Cerebellar nuclear complex (tissue), 1 donor: ENCODE results near the gene OR1A2.
"Not testable (repeated sequence)": the region's sequence is repeated elsewhere in the genome, so short reads cannot be mapped to it uniquely, and the experiment has no call there.

ENCODE experiments used
- DNase-seq, 2 experiments: peaks; one replicate each; lab custom pipeline; 2025; lab: John Stamatoyannopoulos, UW

The OR1A2 gene

GRCh38 chr17:3197219-3197618 lies at the start of gene OR1A2:
TSS of gene OR1A2 (plus strand) at chr17:3197519. CDS start at chr17:3197519, 0 bp downstream.
- DNase-seq: no peak

GRCh38 chr17:3157218-3157617 lies 40.1 kb upstream of the OR1A2 start:
- DNase-seq: no peak

GRCh38 chr17:3167574-3167973 lies 29.7 kb upstream of the OR1A2 start:
- no peak for DNase-seq

- DNase-seq: no peak
Measured at GRCh38 chr17:3189961-3190360, 7.4 kb upstream of the OR1A2 start.

- DNase-seq: no peak
Measured at GRCh38 chr17:3207367-3207766, 10.0 kb downstream of the OR1A2 start, which contains the start of gene OR1A1. TSS of gene OR1A1 (plus strand) at chr17:3207667. CDS start at chr17:3215621, 7,954 bp downstream.

GRCh38 chr17:3208484-3208883 lies 11.2 kb downstream of the OR1A2 start:
- DNase-seq: no peak

- no peak for DNase-seq
Measured at GRCh38 chr17:3213001-3213400, 15.7 kb downstream of the OR1A2 start.

GRCh38 chr17:3213587-3213986 lies 16.3 kb downstream of the OR1A2 start:
- DNase-seq: no peak

GRCh38 chr17:3219978-3220377 lies 22.7 kb downstream of the OR1A2 start:
- not testable (repeated sequence) for DNase-seq

GRCh38 chr17:3221850-3222249 lies 24.5 kb downstream of the OR1A2 start:
- DNase-seq: no peak

- no peak for DNase-seq
Measured at GRCh38 chr17:3222505-3222904, 25.2 kb downstream of the OR1A2 start.

GRCh38 chr17:3224721-3225352 lies 27.5 kb downstream of the OR1A2 start:
- not testable (repeated sequence) for DNase-seq

- DNase-seq: not testable (repeated sequence)
Measured at GRCh38 chr17:3232300-3232699, 35.0 kb downstream of the OR1A2 start.

GRCh38 chr17:3238685-3239084 lies 41.4 kb downstream of the OR1A2 start:
- not testable (repeated sequence) for DNase-seq

GRCh38 chr17:3241044-3241443 lies 43.7 kb downstream of the OR1A2 start:
- DNase-seq: not testable (repeated sequence)

GRCh38 chr17:3244841-3245240 lies 47.5 kb downstream of the OR1A2 start:
- DNase-seq: not testable (repeated sequence)
